Measurements from ENCODE around the gene EDEM3. TPM values are rescaled to one million over a fixed set of nuclear protein-coding genes. Genes with fewer than 3 reads are reported as not detected.

Gene EDEM3
- total and polyA plus RNA-seq, 9 donors: 20.3 to 31.4 (median 25.4) TPM

DNA sequence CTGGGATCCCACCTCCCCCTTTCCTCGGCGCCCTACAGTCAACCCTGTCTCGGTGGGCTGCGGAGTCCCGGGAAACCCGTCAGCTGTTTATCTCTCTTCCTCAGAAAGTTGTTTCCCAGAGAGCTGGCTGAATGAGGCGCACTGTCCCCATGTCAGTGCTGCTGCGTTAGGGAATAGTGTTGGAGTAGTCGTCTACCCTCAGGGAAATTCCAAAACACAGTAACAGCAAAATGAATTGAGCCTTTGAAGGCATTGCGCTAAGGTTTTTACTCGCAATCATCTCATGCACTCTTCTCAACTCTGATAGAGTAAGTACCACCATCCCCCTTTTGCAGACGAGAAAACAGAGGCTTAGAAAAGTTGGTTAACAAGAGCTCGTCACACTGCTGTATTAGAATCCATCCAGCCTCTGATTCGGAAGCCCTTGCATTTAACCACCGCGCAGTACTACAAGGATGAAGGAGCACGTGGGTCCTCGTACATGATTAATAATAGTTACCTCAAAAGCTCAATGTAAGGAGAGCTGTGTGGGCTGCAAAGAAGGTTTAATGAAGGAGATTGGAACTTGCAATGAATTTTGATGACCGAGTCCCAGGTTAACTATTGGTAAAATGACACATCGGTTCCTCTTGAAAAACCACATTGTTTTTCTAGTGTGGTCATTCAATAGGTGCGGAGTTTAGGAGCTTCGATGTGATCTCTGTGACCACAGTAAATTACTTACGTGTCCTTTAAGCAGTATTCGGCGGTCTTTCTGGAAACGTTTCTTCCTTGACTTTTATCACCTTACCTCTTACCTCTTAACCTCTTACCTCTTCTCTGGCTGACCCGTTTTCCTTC is 788 bp upstream of the EDEM3 start:
- DNase-seq: no peak
- peak overlapping the region; percentile 96 for H3K27ac ChIP-seq (ENCODE audit: low read length)
- WGBS (ENCODE audit: insufficient coverage): 11% methylated on average over 11 of the region's 27 CpGs

DNA sequence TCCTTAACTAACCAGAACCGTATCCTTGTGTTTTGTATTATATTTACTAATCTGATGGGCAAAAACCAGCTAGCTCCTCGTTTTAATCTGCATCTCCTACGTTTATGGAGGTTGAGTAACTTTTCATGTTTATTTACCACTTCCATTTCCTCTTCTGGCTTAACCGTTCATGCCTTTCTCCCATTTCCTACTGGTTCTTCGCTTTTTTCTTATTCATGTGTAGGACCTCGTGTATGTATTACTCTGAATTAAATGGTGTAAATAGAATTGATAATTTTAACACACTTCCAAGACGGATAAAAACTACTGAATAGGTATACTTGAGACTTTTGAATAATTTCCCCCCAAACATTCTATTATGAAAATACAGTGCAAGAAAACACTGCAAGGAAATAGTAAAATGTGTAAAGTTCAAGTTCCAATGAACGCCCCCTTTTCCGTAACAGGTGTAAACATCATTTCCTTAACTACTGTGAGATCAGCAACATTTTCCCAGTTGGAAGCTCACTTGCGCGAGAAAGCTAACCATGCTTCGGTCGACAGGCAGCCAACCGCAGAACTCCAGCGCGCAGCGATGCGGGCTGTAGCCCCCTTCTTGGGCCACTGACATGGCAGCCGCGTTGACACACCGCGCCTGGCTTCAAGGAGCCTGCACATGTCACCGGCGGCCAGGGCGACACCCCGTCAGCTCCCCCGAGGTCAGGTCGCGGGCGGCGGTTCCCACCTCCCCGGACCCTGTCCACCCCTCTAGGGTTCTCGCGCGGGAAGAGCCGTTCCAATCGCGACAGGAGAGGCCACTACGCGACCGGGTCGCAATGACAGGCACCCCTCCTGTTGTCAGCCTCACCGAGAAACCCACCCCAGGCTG is 816 bp downstream of the EDEM3 start:
- peak overlapping the region; percentile 88 for H3K4me3 ChIP-seq (ENCODE audit: low read length)
- no peaks in the 10 kb centered on the region for H3K9me3 ChIP-seq (replicated peaks; ENCODE audit: control insufficient read depth, low read depth, low read length)
- peaks cover 5% of the 10 kb centered on the region for H3K4me1 ChIP-seq (ENCODE audit: control insufficient read depth, insufficient read depth, low read length)
- peak overlapping the region; percentile 96 for H3K27ac ChIP-seq (ENCODE audit: low read length)
- DNase-seq: peak; percentile 71
- under 1% methylated on average over 34 of the region's 43 CpGs for WGBS (ENCODE audit: insufficient coverage)
- H3K27me3 ChIP-seq (ENCODE audit: control insufficient read depth, insufficient read depth, low read length): no peaks in the 10 kb centered on the region
- H3K36me3 ChIP-seq (ENCODE audit: control insufficient read depth, insufficient read depth, low read length): no peaks in the 10 kb centered on the region

More for the DNA sequence above, 788 bp upstream of the EDEM3 start:
- peak overlapping the region; percentile 88 for H3K4me3 ChIP-seq (ENCODE audit: low read length)
- H3K36me3 ChIP-seq (ENCODE audit: control insufficient read depth, insufficient read depth, low read length): no peaks in the 10 kb centered on the region
- H3K27me3 ChIP-seq (ENCODE audit: control insufficient read depth, insufficient read depth, low read length): no peaks in the 10 kb centered on the region
- peaks cover 5% of the 10 kb centered on the region for H3K4me1 ChIP-seq (ENCODE audit: control insufficient read depth, insufficient read depth, low read length)
- H3K9me3 ChIP-seq (replicated peaks; ENCODE audit: control insufficient read depth, low read depth, low read length): no peaks in the 10 kb centered on the region

GRCh38 chr1:184753117-184753516 is 1.5 kb downstream of the EDEM3 start:
- H3K4me3 ChIP-seq (ENCODE audit: low read length): no peak overlapping the region
- no peaks in the 10 kb centered on the region for H3K27me3 ChIP-seq (ENCODE audit: control insufficient read depth, insufficient read depth, low read length)
- no CpG with 5 or more reads among the region's 5 CpGs for WGBS (ENCODE audit: insufficient coverage)
- H3K36me3 ChIP-seq (ENCODE audit: control insufficient read depth, insufficient read depth, low read length): no peaks in the 10 kb centered on the region
- peak overlapping the region; percentile 96 for H3K27ac ChIP-seq (ENCODE audit: low read length)
- H3K9me3 ChIP-seq (replicated peaks; ENCODE audit: control insufficient read depth, low read depth, low read length): no peaks in the 10 kb centered on the region
- DNase-seq: peak; percentile 15
- peaks cover 5% of the 10 kb centered on the region for H3K4me1 ChIP-seq (ENCODE audit: control insufficient read depth, insufficient read depth, low read length)

DNA sequence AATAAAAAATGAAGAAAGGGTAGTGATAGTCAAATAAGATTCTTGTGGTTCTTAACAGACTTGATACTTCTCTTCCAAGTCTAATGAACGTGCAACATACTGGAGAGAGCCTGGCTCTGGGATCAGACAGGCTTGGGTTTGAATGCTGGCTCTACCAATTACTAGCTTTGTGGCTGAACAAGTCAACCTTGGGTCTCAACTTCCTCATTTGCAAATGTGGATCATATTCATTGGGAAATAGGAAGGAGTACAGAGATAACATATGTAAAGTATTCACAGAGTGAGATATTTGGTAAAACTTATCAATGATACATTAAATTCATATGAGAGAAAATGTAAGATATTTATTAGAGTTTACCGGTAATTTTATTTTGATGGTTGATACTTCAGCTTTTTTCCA is 2.0 kb downstream of the EDEM3 start:
- H3K9me3 ChIP-seq (replicated peaks; ENCODE audit: control insufficient read depth, low read depth, low read length): no peaks in the 10 kb centered on the region
- no peaks in the 10 kb centered on the region for H3K36me3 ChIP-seq (ENCODE audit: control insufficient read depth, insufficient read depth, low read length)
- peaks cover 5% of the 10 kb centered on the region for H3K4me1 ChIP-seq (ENCODE audit: control insufficient read depth, insufficient read depth, low read length)
- whole genome bisulfite sequencing (ENCODE audit: insufficient coverage): no CpG with 5 or more reads among the region's 2 CpGs
- H3K27ac ChIP-seq (ENCODE audit: low read length): no peak overlapping the region
- H3K27me3 ChIP-seq (ENCODE audit: control insufficient read depth, insufficient read depth, low read length): no peaks in the 10 kb centered on the region
- no peak for DNase-seq
- no peak overlapping the region for H3K4me3 ChIP-seq (ENCODE audit: low read length)

DNA sequence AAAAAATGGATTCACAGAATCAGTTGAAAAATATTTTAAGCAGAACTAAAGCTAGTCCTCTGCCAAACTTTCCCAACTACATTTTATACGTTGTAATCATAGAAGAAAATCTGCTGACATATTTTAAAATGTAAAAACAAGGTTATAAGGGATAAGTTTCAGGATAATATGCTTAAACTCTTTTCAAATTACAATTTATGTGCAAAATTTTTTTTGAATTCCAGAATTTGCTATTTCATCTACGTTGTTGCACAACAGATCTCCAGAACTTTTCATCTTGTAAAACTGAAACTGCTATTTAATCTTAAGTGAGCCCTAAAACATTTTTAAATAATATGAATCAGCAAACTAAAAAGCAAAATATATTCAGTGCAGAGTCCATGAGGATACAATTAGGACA is 5.9 kb downstream of the EDEM3 start:
- no peaks in the 10 kb centered on the region for H3K36me3 ChIP-seq (ENCODE audit: control insufficient read depth, insufficient read depth, low read length)
- no peak overlapping the region for H3K4me3 ChIP-seq (ENCODE audit: low read length)
- H3K27ac ChIP-seq (ENCODE audit: low read length): no peak overlapping the region
- DNase-seq: peak; percentile 57
- no peaks in the 10 kb centered on the region for H3K9me3 ChIP-seq (replicated peaks; ENCODE audit: control insufficient read depth, low read depth, low read length)
- no CpG with 5 or more reads among the region's 2 CpGs for WGBS (ENCODE audit: insufficient coverage)
- no peaks in the 10 kb centered on the region for H3K4me1 ChIP-seq (ENCODE audit: control insufficient read depth, insufficient read depth, low read length)
- H3K27me3 ChIP-seq (ENCODE audit: control insufficient read depth, insufficient read depth, low read length): no peaks in the 10 kb centered on the region

DNA sequence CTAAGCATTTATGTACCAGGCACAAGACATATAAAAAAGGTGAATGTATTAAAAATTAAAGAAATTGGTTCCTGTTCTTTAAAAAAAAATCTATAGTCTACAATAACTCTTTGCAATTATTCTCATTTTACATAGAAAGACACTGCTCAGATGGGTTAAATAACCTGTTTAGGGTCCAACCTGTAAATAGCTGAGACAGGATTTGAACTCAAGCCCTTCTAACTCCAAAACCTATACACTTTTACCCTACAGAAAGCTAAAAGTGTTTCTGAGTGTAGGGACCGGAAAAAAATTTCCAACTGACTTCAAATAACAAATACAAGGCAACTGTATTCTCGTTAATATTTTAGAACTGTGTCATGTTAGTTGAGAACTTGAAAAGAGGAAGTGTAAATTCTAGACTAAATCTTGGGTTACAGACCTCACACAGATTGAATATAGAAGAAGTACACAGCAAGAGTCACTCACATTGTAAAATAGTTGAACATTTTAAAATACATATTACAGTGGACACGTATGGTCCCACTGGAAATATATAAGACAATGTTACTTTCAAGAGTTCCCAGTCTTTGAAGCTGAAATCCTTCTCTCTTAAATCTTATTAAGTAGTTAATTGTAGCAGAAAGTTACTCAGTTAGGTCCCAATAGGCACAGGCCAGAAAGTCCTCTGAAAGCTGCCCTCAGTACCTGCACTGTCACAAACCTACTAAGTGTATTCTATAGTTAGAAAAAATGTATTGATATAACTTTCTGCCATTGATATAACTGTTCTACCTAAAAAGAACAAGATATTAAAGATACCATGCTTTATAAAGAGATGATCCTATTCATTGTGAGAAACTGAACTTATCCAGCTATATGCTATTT is 7.3 kb downstream of the EDEM3 start:
- no peak overlapping the region for H3K27ac ChIP-seq (ENCODE audit: low read length)
- no peak overlapping the region for H3K4me3 ChIP-seq (ENCODE audit: low read length)
- H3K4me1 ChIP-seq (ENCODE audit: control insufficient read depth, insufficient read depth, low read length): no peaks in the 10 kb centered on the region
- no peaks in the 10 kb centered on the region for H3K27me3 ChIP-seq (ENCODE audit: control insufficient read depth, insufficient read depth, low read length)
- H3K9me3 ChIP-seq (replicated peaks; ENCODE audit: control insufficient read depth, low read depth, low read length): no peaks in the 10 kb centered on the region
- H3K36me3 ChIP-seq (ENCODE audit: control insufficient read depth, insufficient read depth, low read length): no peaks in the 10 kb centered on the region
- no peak for DNase-seq
- no CpG with 5 or more reads among the region's 3 CpGs for WGBS (ENCODE audit: insufficient coverage)

- H3K27ac ChIP-seq (ENCODE audit: low read length): no peak overlapping the region
- no peak for DNase-seq
- H3K9me3 ChIP-seq (replicated peaks; ENCODE audit: control insufficient read depth, low read depth, low read length): no peaks in the 10 kb centered on the region
- no peaks in the 10 kb centered on the region for H3K27me3 ChIP-seq (ENCODE audit: control insufficient read depth, insufficient read depth, low read length)
- no CpG with 5 or more reads among the region's 4 CpGs for WGBS (ENCODE audit: insufficient coverage)
- H3K4me1 ChIP-seq (ENCODE audit: control insufficient read depth, insufficient read depth, low read length): no peaks in the 10 kb centered on the region
- no peaks in the 10 kb centered on the region for H3K36me3 ChIP-seq (ENCODE audit: control insufficient read depth, insufficient read depth, low read length)
- H3K4me3 ChIP-seq (ENCODE audit: low read length): no peak overlapping the region
These were observed 8.6 kb downstream of the EDEM3 start for GRCh38 chr1:184745929-184746638.

DNA sequence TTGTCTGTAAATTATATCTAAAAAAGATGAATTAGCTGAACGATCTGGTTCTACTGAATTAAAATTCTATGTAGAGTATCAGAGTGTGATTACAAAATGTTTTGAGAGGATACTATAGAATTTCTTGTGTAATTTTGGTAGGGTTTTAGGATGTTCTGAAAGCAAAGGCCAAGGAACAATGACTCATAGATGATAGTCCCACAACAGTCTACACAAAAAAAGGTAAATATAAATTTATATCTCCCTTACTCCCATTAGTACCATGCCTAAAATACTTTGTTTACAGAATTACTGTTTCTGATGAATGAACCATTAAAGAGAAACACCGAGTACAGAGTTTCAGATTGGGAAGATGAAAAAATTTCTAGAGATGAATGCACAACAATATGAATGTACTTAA is 9.5 kb downstream of the EDEM3 start:
- DNase-seq: no peak
- WGBS (ENCODE audit: insufficient coverage): no CpG with 5 or more reads among the region's 2 CpGs
- H3K27ac ChIP-seq (ENCODE audit: low read length): no peak overlapping the region
- no peaks in the 10 kb centered on the region for H3K36me3 ChIP-seq (ENCODE audit: control insufficient read depth, insufficient read depth, low read length)
- no peak overlapping the region for H3K4me3 ChIP-seq (ENCODE audit: low read length)
- H3K4me1 ChIP-seq (ENCODE audit: control insufficient read depth, insufficient read depth, low read length): no peaks in the 10 kb centered on the region
- H3K27me3 ChIP-seq (ENCODE audit: control insufficient read depth, insufficient read depth, low read length): no peaks in the 10 kb centered on the region
- H3K9me3 ChIP-seq (replicated peaks; ENCODE audit: control insufficient read depth, low read depth, low read length): no peaks in the 10 kb centered on the region

DNA sequence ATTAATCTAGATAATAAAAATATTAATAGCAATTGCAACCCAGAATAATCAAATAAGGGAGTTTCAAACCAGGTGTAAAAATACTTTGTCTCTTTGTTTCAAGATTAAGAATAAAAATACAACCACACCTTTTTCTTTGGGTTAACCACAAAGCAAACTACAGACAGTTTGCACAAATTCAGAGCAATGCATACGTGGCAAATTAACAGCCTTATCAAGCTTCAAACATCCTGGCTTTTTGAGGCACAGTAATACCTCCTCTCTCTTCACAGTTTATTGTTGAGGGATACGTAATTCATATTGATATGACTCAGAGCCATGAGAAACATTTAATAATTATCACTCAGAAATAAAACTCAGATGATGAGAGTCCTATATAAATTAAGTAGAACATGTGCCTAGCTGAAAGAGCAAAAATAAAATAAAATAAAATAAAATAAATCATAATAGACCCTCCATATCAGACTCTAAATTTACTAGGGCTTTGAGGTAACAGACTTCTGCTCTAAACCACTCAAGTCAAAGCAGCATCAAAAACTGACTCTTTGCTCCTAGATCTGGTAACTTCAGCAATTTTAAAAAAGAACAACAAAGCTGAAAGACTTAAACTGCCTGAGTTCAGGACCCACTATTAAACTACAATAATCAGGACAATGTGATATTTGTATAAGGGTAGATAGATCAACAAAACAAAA is 11.4 kb downstream of the EDEM3 start:
- no CpG with 5 or more reads among the region's 2 CpGs for WGBS (ENCODE audit: insufficient coverage)
- Histone ChIP-seq H3K27me3 (ENCODE audit: control insufficient read depth, insufficient read depth, low read length) (no peaks in the 10 kb centered on the region), H3K9me3 (replicated peaks; ENCODE audit: control insufficient read depth, low read depth, low read length) (no peaks in the 10 kb centered on the region), H3K27ac (ENCODE audit: low read length) (no peak overlapping the region), H3K4me1 (ENCODE audit: control insufficient read depth, insufficient read depth, low read length) (no peaks in the 10 kb centered on the region), H3K36me3 (ENCODE audit: control insufficient read depth, insufficient read depth, low read length) (no peaks in the 10 kb centered on the region), H3K4me3 (ENCODE audit: low read length) (no peak overlapping the region)
- no peak for DNase-seq

Data from muscle of leg (tissue), 11 donors.